SK-N-MC (cell line): Measurements from ENCODE around the gene COBL.

Experiments
- DNase-seq: peaks from one replicate; pipeline ENCODE4 v3.0.0-alpha.2; 2011; ENCODE audit warnings: low read depth, low spot score
- H3K27ac ChIP-seq: fragments of 200-600 bp; sonication (generic); 2 replicates; pipeline ENCODE4 v1.5.1; 2016; ENCODE audit warnings: mixed run types
- H3K36me3 ChIP-seq: fragments of 200-600 bp; sonication (generic); 2 replicates; pipeline ENCODE4 v1.6.1; 2017; ENCODE audit warnings: antibody characterized with exemption, low read length, mixed read lengths; ENCODE audit not compliant: insufficient read depth
- H3K4me3 ChIP-seq: fragments of 200-600 bp; sonication (generic); 2 replicates; pipeline ENCODE4 v1.5.1; 2016
- H3K9ac ChIP-seq: fragments of 200-600 bp; sonication (generic); 2 replicates; pipeline ENCODE4 v1.8.0; 2017; ENCODE audit warnings: mixed run types, mixed read lengths; ENCODE audit not compliant: insufficient read length
- H3K9me3 ChIP-seq: fragments of 200-600 bp; sonication (generic); 2 replicates; pipeline ENCODE4 v1.6.1; 2017; ENCODE audit warnings: low read depth, mild to moderate bottlenecking, antibody characterized with exemption, low read length, moderate library complexity, mixed read lengths
- EZH2 ChIP-seq: fragments of 200-600 bp; sonication (generic); IDR thresholded peaks from one replicate; pipeline ENCODE4 v1.6.1; 2017; ENCODE audit warnings: antibody characterized with exemption
- FOXP2 ChIP-seq: optimal IDR thresholded peaks from 2 replicates; pipeline ENCODE3; 2011; ENCODE audit warnings: mild to moderate bottlenecking, moderate library complexity; ENCODE audit not compliant: insufficient read depth; ENCODE audit errors: extremely low read length, control extremely low read depth
- POLR2AphosphoS5 ChIP-seq: IDR thresholded peaks from 2 replicates; pipeline ENCODE4 v1.6.1; 2012; ENCODE audit warnings: mild to moderate bottlenecking, low read depth, low read length, borderline replicate concordance

The COBL gene

DNA sequence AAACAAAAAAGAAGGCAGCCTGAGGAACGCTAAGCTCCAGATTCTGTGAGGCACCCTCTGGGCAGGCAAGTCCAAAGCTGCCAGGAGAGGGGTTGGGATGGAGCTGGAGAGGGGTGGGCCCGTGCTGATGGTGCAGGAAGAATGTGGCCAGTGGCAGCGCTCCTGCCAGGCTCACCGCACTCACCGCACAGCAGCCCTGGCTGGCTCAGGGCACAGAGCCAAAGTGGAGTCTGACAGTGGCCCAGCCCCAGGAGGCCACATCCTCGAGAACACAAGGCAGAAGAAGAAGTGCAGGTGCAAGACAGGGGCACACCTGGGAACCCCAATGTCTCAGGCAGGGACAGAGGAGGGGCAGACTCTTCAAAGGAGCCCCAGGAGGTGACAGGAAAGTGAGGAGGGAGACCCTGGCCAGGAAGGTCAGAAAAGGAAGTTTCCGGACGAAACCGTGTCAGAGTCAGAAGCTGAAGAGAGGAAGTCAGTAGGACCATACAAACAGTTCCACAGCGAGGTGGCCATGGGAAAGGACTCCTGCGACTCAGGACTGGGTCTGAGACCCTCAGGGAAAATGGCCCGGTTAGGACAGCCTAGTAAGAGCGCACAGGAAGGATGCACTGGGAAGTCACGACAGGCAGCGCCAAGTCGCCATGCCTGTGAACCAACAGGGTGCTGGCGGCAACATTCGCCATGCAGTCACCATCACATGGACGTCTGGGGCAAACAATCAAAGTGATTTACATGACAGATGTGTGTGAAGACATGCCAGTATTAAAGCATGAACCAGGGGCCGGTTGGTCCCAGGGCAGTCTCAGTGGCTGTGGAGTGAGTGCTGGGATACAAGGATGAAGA is 54.4 kb downstream of the COBL start:
- H3K9me3 ChIP-seq = no peaks in the 10 kb centered on the region
- H3K27ac ChIP-seq = no peak overlapping the region
- no peaks in the 10 kb centered on the region for H3K36me3 ChIP-seq
- no peak overlapping the region for H3K4me3 ChIP-seq
- no peak for DNase-seq
- no peak overlapping the region for H3K9ac ChIP-seq
- TF ChIP-seq POLR2AphosphoS5 (no peak), FOXP2 (no peak), EZH2 (no peak)

DNA sequence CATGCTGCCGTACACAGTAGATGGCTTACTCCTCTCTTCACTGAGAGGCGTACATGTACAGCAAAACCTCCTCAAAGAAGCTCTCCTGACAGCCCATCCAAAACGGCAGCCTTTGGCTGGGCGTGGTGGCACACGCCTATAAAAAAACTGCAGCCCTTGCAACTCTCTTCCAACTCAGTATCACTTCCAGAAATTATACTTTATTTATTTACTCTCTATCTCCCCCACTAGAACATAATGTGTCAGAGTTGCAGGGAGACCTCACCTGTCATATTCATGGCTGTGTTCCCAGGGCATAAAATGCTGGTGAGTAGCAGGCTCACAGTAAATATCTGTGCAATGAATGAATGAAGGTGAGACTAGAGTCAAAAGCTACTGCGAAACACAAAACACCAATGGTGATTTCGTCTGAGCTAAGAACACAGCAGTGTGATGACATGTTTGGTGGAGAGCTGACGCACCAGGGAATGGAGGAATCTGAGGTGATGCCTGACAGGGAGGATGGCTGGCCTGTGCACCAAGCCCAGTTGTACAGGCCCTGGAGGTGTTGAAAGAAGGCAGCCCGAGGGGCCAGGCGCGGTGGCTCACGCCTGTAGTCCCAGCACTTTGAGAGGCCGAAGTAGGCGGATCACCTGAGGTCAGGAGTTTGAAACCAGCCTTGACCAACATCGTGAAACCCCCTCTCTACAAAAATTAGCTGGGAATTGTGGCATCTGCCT is 55.3 kb downstream of the COBL start:
- no peak for TF ChIP-seq POLR2AphosphoS5
- no peak for TF ChIP-seq FOXP2
- no peak for TF ChIP-seq EZH2
- Histone ChIP-seq H3K9me3 (no peaks in the 10 kb centered on the region), H3K27ac (no peak overlapping the region)

DNA sequence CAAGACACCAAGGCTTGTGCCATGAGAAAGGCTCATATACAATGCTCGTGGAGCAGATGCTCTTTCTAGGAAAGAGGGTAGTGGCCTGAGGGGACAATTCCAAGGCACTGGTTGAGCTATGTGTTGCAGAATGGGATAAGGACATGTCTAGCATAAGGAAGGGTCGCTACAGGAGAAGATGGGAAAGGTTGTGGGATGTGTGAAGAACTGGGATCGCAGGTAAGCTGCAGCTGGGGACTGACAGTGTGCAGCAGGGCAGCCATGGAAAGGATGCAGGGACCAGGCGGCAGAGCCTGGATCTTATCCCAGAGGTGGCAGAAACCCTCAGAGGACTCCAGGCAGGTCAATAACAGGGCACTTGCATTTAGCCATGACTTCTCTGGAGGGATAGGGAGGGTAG is 56.1 kb downstream of the COBL start:
- Histone ChIP-seq H3K4me3 (no peak overlapping the region), H3K36me3 (no peaks in the 10 kb centered on the region), H3K9me3 (no peaks in the 10 kb centered on the region), H3K27ac (no peak overlapping the region), H3K9ac (no peak overlapping the region)
- TF ChIP-seq FOXP2 (no peak), EZH2 (no peak), POLR2AphosphoS5 (no peak)
- no peak for DNase-seq

More for the DNA sequence above, 55.3 kb downstream of the COBL start:
- Histone ChIP-seq H3K36me3 (no peaks in the 10 kb centered on the region), H3K9ac (no peak overlapping the region), H3K4me3 (no peak overlapping the region)
- no peak for DNase-seq

DNA sequence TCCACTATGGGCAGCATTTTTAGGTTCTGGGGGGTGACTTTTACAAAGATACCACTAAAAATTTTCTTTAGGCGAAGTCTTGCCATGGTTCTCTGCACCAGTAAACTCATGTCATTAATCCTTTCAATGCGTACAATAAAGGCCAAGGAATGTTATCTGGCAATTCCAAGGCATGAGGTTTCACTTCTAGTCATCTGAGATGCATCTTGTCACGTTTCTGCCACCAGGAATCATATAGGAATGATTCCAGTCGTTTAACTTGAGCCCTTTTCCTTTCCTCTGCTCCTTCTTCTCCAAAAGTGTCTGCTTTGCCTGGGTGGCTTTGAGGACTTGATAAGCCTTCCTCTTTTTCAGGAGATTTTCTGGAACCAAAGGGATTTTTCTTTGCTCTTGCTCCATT is 56.8 kb downstream of the COBL start:
- no peak overlapping the region for H3K27ac ChIP-seq
- TF ChIP-seq EZH2 = no peak
- TF ChIP-seq POLR2AphosphoS5 = no peak
- TF ChIP-seq FOXP2 = no peak
- no peaks in the 10 kb centered on the region for H3K9me3 ChIP-seq
- H3K4me3 ChIP-seq = no peak overlapping the region
- no peak for DNase-seq
- no peak overlapping the region for H3K9ac ChIP-seq
- H3K36me3 ChIP-seq = no peaks in the 10 kb centered on the region

DNA sequence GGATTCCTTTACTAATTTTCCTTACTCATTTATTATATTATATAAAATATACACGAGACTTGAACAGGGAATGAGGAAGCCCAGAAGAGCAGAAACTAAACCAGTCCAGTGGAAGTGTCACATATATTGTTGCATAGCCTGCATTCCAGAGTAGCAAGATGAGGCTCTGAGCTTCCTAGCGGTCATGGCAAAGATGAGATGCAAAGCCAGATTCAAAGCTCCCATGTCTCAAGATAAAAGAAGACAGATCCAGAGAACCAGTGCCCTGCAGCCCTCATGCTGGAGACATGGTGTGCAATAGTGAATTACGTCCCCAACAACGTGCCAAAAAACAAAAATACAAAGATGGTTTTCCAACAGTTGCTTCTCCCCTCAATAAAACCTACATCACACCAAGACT is 59.7 kb downstream of the COBL start:
- H3K4me3 ChIP-seq = no peak overlapping the region
- no peak overlapping the region for H3K9ac ChIP-seq
- no peaks in the 10 kb centered on the region for H3K9me3 ChIP-seq
- no peaks in the 10 kb centered on the region for H3K36me3 ChIP-seq
- H3K27ac ChIP-seq = no peak overlapping the region
- no peak for DNase-seq
- TF ChIP-seq POLR2AphosphoS5 (no peak), EZH2 (no peak), FOXP2 (no peak)

DNA sequence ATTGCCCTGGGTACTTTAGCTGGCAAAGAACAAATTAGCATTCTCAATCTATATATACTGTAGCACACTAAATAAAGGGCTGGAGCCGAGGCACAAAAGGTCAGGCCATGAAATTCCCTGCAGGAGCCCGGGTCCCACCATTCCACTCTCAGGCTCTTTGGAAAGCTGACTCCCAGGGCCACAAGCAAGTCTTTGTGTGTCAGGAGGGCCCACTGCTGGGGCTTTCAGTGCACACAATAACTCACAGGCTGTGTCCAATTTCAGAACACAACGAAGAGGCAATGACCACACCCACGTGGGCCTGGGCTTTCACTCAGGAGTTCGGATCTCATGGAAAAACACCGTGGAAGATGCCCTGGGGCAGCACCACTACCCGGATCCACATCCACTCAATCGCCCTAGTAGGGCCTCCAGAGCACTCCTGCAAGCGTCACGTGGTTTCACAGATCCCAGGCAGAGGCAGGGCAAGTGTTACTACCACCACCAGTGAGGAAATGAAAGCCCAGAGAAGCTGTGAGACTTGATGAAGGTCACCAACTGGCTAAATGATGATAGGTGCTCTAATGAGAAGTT is 60.3 kb downstream of the COBL start:
- no peak overlapping the region for H3K9ac ChIP-seq
- H3K4me3 ChIP-seq = no peak overlapping the region
- no peak for TF ChIP-seq FOXP2
- no peak for TF ChIP-seq POLR2AphosphoS5
- no peak for TF ChIP-seq EZH2
- no peak for DNase-seq
- no peaks in the 10 kb centered on the region for H3K36me3 ChIP-seq
- no peak overlapping the region for H3K27ac ChIP-seq
- H3K9me3 ChIP-seq = no peaks in the 10 kb centered on the region

DNA sequence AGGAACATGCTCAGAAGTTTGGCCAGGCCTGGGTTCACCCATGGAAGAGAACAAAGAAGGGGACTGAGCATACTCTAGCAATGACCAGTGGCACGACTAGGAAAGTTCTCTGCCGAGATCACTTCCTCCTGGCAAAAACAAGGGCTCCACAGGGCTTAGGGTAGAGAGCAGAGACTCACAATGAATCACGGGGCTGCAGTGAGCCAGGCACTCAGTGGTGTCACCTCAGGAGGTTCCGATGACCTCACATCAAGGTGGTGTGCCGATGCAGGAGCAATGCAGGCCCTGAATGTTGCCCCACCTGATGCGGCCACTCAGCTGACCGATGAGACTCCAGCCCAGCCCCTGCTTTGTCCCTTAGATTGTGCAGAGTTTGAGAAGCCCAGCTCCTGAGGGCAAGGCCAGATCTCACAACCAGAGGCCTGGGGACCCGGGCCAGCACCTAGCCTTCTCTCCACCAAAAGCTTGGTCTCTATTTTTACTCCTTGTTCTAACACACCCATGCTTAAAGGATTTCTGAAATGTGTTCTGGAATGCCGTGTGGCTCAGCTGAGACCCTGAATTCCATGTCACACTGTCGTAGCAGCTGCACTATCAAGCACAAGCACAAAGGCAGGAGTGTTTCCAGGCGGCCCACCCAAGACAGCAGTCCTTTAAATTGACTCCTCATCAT is 60.9 kb downstream of the COBL start:
- Histone ChIP-seq H3K36me3 (no peaks in the 10 kb centered on the region), H3K27ac (no peak overlapping the region), H3K9ac (no peak overlapping the region), H3K9me3 (no peaks in the 10 kb centered on the region), H3K4me3 (no peak overlapping the region)
- TF ChIP-seq EZH2 (no peak), FOXP2 (no peak), POLR2AphosphoS5 (no peak)
- no peak for DNase-seq

DNA sequence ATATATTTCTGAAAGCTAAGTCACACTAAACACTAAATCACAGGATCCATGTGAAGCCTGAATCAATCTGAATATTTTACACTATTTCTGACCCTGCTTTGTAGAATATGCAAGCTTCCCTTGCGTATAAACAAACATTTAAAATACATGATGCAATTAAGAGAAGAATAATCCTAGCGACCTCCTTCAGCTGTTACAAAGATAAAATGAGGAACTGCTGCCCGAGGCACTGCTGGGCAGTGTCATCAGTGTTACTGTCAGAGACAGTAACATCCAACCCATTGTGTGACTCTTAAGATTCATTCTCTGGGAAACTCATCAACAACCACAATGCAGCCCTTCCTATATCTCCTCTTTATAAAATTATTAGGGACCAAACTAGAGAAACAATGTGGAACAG is 61.6 kb downstream of the COBL start:
- TF ChIP-seq FOXP2 (no peak), EZH2 (no peak), POLR2AphosphoS5 (no peak)
- Histone ChIP-seq H3K9me3 (no peaks in the 10 kb centered on the region), H3K9ac (no peak overlapping the region), H3K36me3 (no peaks in the 10 kb centered on the region), H3K4me3 (no peak overlapping the region), H3K27ac (no peak overlapping the region)
- no peak for DNase-seq
